ENCODE results near the gene MAGEF1. TPM values are rescaled to one million over a fixed set of nuclear protein-coding genes. Genes with fewer than 3 reads are reported as not detected.

Gene MAGEF1
- total RNA-seq, 1 experiment from 2014 or later, result 31.9 TPM

DNA sequence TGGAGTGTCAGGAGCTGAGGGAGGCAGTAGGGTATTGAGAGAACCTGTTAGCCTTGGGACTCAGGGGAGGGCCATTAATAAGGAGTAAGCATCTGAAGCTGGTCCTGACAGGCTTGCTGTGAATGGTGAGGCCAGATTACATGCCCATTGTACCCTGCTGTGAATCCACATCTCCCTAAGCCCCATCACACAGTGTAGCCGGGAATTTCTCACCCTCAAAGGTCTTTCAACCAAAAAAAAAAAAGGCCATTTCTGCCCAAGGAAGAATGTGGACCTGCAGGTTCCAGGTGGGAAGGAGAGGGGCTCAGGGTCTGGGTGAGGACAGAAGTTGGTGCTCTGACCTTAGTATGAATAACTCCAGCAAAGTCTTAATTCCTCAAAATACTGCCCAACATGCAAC is 37.2 kb downstream of the MAGEF1 start:
- H3K4ac ChIP-seq (ENCODE audit: low read depth, low read length), result no peak overlapping the region
- TF ChIP-seq, protein P1, sequence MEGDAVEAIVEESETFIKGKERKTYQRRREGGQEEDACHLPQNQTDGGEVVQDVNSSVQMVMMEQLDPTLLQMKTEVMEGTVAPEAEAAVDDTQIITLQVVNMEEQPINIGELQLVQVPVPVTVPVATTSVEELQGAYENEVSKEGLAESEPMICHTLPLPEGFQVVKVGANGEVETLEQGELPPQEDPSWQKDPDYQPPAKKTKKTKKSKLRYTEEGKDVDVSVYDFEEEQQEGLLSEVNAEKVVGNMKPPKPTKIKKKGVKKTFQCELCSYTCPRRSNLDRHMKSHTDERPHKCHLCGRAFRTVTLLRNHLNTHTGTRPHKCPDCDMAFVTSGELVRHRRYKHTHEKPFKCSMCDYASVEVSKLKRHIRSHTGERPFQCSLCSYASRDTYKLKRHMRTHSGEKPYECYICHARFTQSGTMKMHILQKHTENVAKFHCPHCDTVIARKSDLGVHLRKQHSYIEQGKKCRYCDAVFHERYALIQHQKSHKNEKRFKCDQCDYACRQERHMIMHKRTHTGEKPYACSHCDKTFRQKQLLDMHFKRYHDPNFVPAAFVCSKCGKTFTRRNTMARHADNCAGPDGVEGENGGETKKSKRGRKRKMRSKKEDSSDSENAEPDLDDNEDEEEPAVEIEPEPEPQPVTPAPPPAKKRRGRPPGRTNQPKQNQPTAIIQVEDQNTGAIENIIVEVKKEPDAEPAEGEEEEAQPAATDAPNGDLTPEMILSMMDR (conservative IDR thresholded peaks at IDR 0.05), result no peak
- no peak overlapping the region for H2AFZ ChIP-seq (ENCODE audit: low read length)
- H3K4me1 ChIP-seq (ENCODE audit: insufficient read depth, low read length), result peaks cover 2% of the 10 kb centered on the region; the same call in 1 of the 2 replicates
- no peak overlapping the region for H4K8ac ChIP-seq (replicated peaks; ENCODE audit: insufficient read length, low read depth, low read length)
- H3K9me3 Mint-ChIP-seq, result no peaks in the 10 kb centered on the region; a peak in 2 of 5 replicates
- no peaks in the 10 kb centered on the region for H4K20me1 ChIP-seq (ENCODE audit: control insufficient read depth, insufficient read depth, insufficient read length)
- H3K4me2 ChIP-seq (ENCODE audit: insufficient read depth, insufficient read length, low read length), result no peak overlapping the region
- H3K18ac ChIP-seq (ENCODE audit: insufficient read length, low read depth, low read length), result no peak overlapping the region
- H2BK15ac ChIP-seq (ENCODE audit: low read depth, low read length), result no peak overlapping the region
- no peak overlapping the region for H2BK120ac ChIP-seq (ENCODE audit: low read depth, low read length, poor library complexity, severe bottlenecking)
- no peaks in the 10 kb centered on the region for H3K36me3 Mint-ChIP-seq (ENCODE audit: insufficient read depth in 1 of 3, low read depth in 3 of 3)
- H3T11ph ChIP-seq (ENCODE audit: low read length), result no peak overlapping the region
- no peak overlapping the region for H3K4me3 Mint-ChIP-seq
- DNase-seq, result no peak
- H2BK5ac ChIP-seq (ENCODE audit: insufficient read length, low read length), result no peak overlapping the region
- no peak overlapping the region for H4K5ac ChIP-seq (ENCODE audit: insufficient read length, low read depth, low read length)
- no peak overlapping the region for H3K14ac ChIP-seq (ENCODE audit: insufficient read depth, low read length)
- H3K9me3 ChIP-seq (ENCODE audit: control insufficient read depth, low read depth, low read length), result no peaks in the 10 kb centered on the region
- H3K79me1 ChIP-seq (ENCODE audit: insufficient read depth, low read depth, low read length, poor library complexity, severe bottlenecking), result no peaks in the 10 kb centered on the region
- H3K27ac Mint-ChIP-seq, result no peak overlapping the region
- no peak overlapping the region for H2BK12ac ChIP-seq (ENCODE audit: insufficient read length, low read depth, low read length)
- H3K23ac ChIP-seq (ENCODE audit: insufficient read length, low read depth, low read length), result no peak overlapping the region
- WGBS (ENCODE audit: extremely low coverage, insufficient read length, low lambda C conversion rate), result no CpG with 5 or more reads among the region's 1 CpG
- no peak overlapping the region for H4K91ac ChIP-seq (ENCODE audit: insufficient read length, low read depth, low read length)
- no peak overlapping the region for H3K27ac ChIP-seq (ENCODE audit: insufficient read length, low read depth, low read length)
- no peak overlapping the region for H3K56ac ChIP-seq (ENCODE audit: insufficient read length, low read depth, low read length)
- no peaks in the 10 kb centered on the region for H3K79me2 ChIP-seq (ENCODE audit: insufficient read depth, low read length)
- H2AK5ac ChIP-seq (ENCODE audit: insufficient read length, low read length), result no peak overlapping the region
- peaks cover 38% of the 10 kb centered on the region for H3K27me3 Mint-ChIP-seq (ENCODE audit: low read depth)
- H3K4me1 Mint-ChIP-seq, result peaks cover 16 to 39% of the 10 kb centered on the region in 2 experiments
- H3K27me3 ChIP-seq (ENCODE audit: insufficient read depth, low read length), result no peaks in the 10 kb centered on the region
- H3K23me2 ChIP-seq (ENCODE audit: insufficient read length, low read depth, low read length, poor library complexity, severe bottlenecking), result no peaks in the 10 kb centered on the region
- H3K9ac ChIP-seq (ENCODE audit: extremely low read depth, insufficient read length, low read length), result no peak overlapping the region
- H2BK20ac ChIP-seq (ENCODE audit: low read depth, low read length, poor library complexity, severe bottlenecking), result no peak overlapping the region
